Measurements from ENCODE around the gene CCDC169.

The CCDC169 gene

GRCh38 chr13:36244990-36245389 is 52.6 kb downstream of the CCDC169 start:
- DNase-seq = no peak

- no peak for DNase-seq
Observed at GRCh38 chr13:36244073-36244472, 53.5 kb downstream of the CCDC169 start.

- DNase-seq = no peak
Observed at GRCh38 chr13:36242761-36243160, 54.9 kb downstream of the CCDC169 start.

- no peak for DNase-seq
Observed at GRCh38 chr13:36231236-36231635, 66.4 kb downstream of the CCDC169 start.

DNA sequence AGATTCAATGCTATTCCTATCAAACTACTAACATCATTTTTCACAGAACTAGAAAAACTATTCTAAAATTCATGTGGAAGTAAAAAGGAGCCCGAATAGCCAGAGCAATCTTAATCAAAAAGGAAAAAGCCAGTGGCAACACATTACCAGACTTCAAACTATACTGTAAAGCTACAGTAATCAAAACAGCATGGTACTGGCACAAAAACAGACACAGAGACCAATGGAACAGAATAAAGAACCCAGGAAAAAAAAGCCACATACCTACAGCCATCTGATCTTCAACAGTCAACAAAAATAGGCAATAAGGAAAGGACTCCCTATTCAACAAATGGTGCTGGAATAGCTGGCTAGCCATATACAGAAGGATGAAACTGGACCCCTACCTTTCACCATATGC is 72.9 kb downstream of the CCDC169 start:
- DNase-seq = no peak

DNA sequence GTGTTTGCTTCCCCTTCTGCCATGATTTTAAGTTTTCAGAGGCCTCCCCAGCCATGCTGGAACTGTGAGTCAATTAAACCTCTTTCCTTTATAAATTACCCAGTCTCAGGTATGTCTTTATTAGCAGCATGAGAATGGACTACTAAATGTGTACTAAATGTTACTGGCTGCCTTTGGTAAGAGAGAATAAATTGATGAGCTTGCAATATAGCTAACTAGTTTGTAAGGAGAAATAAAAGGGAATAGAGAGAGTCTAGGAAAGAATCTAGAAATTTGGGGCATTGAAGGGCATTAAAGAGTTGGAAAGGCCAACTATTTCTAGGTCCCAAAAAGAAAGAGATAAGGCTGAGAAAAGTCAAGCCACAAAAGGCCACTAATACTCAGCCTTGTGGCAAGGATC is 77.7 kb downstream of the CCDC169 start:
- no peak for DNase-seq

- DNase-seq = no peak
Observed at GRCh38 chr13:36217456-36217855, 80.2 kb downstream of the CCDC169 start.

DNA sequence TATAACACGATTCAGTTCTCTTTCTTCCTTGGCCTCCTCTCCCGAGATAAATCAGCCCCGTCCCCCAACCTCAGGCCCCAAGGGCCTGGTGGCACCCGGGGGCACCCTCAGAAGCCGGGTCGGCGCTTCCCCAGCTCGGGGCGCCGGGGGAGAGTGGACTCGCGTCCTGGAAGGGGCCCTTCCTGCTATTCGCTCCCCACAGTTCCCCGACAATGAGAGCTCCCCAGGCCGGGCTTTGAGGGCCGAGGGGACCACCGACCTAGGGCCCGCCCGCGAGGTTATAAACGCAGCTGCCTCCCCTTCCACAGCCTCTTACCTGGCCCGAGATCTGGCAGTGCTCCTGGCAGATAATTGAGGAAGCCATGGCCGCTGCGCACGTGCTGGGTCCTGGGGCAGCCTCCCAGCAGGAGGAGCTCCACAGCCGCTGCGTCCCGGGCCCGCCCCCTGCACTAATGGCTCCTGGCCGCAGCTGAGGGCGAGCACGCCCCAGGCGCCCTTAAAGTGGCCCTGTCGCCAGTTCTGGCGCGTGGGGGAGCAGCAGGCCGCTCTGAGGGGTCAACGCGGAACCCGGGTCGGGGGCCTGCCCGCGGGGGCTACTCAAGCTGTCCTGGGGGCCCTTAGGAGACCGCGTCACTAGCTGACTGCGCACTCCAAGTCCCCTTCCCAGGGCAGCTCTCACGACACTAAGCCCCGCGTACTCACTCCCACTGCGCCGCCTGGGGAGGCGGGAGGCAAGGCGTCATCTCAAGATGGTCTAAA is 83.3 kb downstream of the CCDC169 start, which contains the start of gene SOHLH2:
Gene SOHLH2, minus strand, starts transcription at position 394 of the 759 bp plus-strand sequence. Its CDS starts 30 bp downstream, at position 364.
- DNase-seq = no peak

DNA sequence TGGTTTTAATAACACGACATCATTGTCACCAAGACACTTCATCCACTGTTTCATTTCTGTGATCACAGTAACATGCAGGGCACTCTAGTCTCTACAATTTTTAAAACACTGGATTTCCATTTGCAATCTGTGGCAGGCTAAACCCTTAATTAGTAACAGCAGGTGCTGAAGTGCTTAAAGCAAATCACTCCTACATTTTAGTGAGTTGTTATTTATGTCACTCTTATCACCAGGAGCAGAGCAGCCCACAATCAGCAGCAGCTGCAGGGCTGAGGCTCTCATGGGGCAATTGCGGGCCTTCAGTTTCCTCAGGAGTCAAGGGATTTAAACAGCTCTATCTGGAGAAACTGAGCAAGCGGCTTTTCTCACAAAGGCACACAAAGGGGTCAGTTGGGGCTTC is 84.8 kb downstream of the CCDC169 start:
- no peak for DNase-seq

- DNase-seq = no peak
Observed at GRCh38 chr13:36211567-36211966, 86.0 kb downstream of the CCDC169 start.

GRCh38 chr13:36210738-36211137 is 86.9 kb downstream of the CCDC169 start:
- no peak for DNase-seq

GRCh38 chr13:36207672-36208071 is 89.9 kb downstream of the CCDC169 start:
- DNase-seq = no peak

DNA sequence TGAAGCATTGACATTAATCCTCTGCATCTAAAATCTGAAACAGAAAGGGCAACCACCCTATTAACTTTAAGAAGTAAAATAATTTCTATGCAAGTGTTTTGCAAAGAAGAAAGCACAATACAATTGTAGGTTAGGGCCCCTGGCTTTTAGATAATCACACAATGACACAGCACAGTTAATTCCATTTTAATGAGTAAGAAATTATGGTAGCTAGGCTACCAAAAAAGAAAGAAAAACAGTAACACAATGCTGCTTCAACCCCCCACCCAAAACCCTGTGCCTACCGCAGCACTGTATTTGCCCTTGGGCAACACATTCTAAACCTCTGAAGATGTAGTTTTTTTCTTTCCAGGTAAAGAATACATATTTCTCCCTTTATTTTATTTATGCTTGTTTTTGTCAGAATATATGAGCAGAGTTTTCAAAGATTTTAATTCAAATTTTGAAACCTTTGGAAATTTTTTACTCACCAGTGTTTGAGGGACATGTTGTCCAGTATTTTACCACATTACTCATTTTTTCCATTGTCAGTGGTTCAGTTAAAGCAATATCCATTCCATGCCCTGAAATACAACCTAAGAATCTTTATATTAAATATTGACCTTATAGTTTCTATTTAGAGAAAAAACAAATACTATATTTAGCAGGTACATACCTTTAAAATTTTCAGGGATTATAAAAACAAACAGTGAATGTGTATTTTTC is 104.3 kb downstream of the CCDC169 start:
- DNase-seq = no peak

GRCh38 chr13:36192166-36192565 is 105.4 kb downstream of the CCDC169 start:
- no peak for DNase-seq

GRCh38 chr13:36190771-36191170 is 106.8 kb downstream of the CCDC169 start:
- DNase-seq = no peak

- DNase-seq = no peak
Observed at GRCh38 chr13:36188441-36188840, 109.2 kb downstream of the CCDC169 start.

- DNase-seq = no peak
Observed at GRCh38 chr13:36183901-36184300, 113.7 kb downstream of the CCDC169 start.

Data from hypothalamus (tissue), 51 donors.